Germinal center (tissue), 1 donor: ENCODE measurements around the gene RHBDD2.

ENCODE experiments used
- DNase-seq: peaks from one replicate; pipeline ENCODE4 v3.0.0; 2012; ENCODE audit warnings: mixed read lengths, low spot score

RHBDD2 gene

GRCh38 chr7:75920431-75921161, 41.8 kb downstream of the RHBDD2 start:
- DNase-seq: no peak

DNA sequence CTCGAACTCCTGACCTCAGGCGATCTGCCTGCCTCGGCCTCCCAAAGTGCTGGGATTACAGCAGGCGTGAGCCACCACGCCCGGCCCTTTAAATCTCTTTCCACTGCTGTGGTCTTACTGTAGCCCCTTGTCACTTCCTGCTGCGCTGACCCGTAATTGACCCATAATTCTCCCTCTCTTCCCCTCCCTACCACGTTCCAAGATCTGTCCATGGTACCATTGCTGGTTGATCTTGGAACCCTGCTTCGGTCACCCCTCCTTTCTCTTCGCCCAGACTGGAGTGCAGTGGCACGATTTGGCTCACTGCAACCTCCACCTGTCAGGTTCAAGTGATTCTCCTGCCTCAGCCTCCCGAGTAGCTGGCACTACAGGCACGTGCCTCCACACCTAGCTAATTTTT, 42.6 kb downstream of the RHBDD2 start:
- no peak for DNase-seq

DNA sequence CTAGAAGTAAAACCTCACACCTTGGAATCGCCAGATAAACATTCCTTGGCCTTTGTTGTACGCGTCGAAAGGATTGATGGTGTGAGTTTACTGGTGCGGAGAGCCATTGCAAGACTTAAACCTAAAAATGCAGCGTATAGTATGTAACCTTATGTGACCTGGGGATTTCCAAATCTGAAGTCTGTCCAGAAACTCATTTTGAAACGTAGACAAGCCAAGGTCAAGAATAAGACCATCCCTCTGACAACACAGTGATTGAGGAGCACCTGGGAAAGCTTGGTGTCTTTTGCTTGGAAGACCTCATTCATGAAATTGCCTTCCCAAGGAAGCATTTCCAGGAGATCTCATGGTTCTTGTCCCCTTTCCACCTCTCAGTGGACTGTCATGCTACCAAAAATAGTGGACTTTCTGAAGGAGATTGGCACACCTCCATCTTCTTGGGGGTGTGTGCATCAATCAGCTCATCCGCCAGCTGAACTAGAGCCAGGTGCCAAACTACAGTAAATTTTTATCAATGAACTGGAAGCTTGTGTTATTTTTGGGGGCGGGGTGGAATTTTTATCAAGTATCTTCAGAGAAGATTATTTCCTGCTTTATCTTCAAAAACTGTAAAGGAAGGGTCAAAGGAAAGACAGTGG, 44.3 kb downstream of the RHBDD2 start:
- no peak for DNase-seq

GRCh38 chr7:75924256-75924655, 45.4 kb downstream of the RHBDD2 start:
- no peak for DNase-seq

DNA sequence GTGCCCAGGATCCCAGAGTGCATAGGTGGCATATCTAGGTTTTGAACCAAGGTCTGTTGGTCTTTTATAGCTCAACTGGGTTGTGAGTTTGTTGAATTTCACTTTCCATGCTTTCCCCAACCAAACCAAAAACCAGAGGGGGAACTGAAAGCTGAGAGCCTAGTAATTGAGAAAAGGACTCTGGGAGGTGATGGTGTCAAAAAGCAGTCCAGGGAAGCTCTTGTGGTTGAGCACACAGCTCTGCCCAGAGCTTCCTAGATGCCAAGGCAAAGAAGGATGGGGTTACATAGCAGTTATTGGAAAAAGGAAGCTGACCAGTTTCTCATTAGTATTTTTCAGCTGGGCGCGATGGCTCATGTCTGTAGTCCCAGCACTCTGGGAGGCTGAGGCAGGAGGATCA, 46.1 kb downstream of the RHBDD2 start:
- no peak for DNase-seq

DNA sequence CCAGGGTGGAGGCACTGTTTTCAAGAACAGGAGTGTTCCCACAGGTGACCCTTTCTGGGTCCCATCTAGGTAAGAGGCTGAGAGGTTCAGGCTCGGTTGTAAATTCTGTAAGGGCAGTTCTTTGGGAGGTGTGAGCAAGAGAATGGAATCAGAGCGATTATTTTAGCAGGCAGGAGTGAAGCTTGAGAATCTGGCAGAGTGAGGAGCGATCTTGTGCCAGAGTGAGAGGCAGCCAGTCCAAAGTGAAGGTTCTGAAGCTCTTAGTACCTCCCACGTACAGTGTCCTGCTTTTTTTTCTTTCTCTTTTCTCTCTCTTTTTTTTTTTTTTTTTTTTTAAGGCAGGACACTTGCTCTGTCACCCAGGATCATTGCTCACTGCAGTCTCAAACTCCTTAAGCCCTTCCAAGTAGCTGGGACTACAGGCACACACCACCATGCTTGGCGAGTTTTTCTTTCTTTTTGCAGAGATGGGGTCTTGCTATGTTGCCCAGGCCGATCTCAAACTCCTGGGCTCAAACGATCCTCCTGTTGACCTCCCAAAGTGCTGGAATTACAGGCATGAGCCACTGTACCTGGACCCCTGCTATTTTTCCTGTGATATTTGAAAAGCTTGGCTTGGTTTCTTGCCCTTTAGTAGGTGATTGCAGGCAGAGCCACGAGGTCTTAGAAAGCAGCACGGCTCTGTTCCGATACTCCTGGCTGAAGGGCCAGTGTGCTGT, 47.0 kb downstream of the RHBDD2 start:
- DNase-seq: no peak

GRCh38 chr7:75928568-75928914, 49.7 kb downstream of the RHBDD2 start:
- no peak for DNase-seq

DNA sequence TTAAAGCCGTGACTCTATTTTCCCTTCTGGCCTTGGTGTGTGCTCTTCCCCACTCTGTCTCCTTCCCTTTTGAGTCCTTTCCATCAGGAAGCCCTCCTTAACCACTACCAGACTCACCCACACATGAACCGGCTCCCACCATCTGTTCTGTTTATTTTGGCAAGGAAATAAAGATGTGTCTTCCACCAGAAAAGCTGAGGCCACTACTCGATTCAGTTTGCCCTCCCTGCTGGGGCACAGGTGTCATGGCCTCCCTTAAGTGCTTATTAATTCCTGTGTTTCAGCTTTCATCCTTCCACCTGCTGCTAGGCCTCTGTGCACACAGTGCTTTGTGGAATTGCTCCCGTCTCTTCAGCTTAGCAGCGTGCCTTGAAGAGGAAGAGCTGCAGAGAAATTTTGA, 52.8 kb downstream of the RHBDD2 start:
- DNase-seq: no peak

DNA sequence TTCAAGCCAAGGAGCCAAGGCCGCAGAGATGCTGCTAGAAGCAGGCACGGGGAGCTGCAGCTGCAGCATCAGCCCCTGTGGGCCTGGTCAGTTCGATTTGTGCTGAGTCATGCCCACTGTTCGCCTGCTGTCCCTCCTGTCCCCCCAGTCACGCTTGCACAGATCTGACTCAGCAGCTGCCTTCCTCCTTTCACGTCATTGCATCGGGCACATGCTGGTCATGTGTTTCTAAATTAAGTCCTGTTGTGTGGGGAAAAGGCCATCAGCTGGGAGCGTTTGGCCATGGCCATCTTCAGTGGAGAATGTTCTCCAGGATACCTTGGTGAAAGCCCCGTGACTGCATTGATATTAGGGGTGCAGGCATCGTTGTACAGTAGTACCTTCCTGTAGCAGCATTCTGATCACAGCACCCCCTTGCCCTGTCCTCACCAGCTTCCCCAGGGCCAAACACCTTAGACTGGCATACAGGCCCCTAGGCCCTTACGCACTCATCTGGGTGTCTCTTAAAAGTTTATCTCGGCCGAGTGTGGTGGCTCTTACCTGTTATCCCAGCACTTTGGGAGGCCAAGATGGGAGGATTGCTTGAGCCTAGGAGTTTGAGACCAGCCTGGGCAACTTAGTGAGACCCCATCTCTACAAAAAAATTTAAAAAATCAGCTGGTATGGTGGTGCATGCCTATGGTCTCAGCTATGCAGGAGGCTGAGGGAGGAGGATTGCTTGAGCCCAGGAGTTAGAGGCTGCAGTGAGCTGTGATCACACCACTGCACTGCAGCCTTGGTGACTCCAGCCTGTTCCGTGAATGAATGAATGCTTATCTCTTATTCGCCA, 59.3 kb downstream of the RHBDD2 start:
- no peak for DNase-seq
